DOHH2 (cell line): Measurements from ENCODE around the gene GOLGA1.

Experiments used
- H3F3A ChIP-seq: fragments of 200-600 bp; sonication (generic), shearing (Covaris generic); 2 replicates; pipeline ENCODE4 v1.6.0; 2016; ENCODE audit warnings: antibody characterized with exemption, mild to moderate bottlenecking; ENCODE audit not compliant: control insufficient read depth, insufficient read depth
- H3K27ac ChIP-seq: fragments of 200-600 bp; sonication (generic); 2 replicates; pipeline ENCODE4 v1.5.1; 2014; ENCODE audit warnings: low read depth, mild to moderate bottlenecking, low read length, moderate library complexity
- H3K27me3 ChIP-seq: fragments of 200-600 bp; sonication (generic); 2 replicates; pipeline ENCODE4 v1.6.1; 2014; ENCODE audit warnings: mild to moderate bottlenecking, low read length, mixed read lengths; ENCODE audit not compliant: control insufficient read depth
- H3K36me3 ChIP-seq: fragments of 200-600 bp; sonication (generic); 2 replicates; pipeline ENCODE4 v1.6.1; 2014; ENCODE audit warnings: mild to moderate bottlenecking, low read length, moderate library complexity, mixed read lengths; ENCODE audit not compliant: control insufficient read depth
- H3K4me1 ChIP-seq: fragments of 200-600 bp; sonication (generic); 2 replicates; pipeline ENCODE4 v1.6.1; 2014; ENCODE audit warnings: mild to moderate bottlenecking, low read length, mixed read lengths; ENCODE audit not compliant: control insufficient read depth
- H3K4me2 ChIP-seq: fragments of 200-600 bp; sonication (generic); 2 replicates; pipeline ENCODE4 v1.6.0; 2014; ENCODE audit warnings: mild to moderate bottlenecking, low read length, moderate library complexity
- H3K4me3 ChIP-seq: fragments of 200-600 bp; sonication (generic); 2 replicates; pipeline ENCODE4 v1.5.1; 2014; ENCODE audit warnings: mild to moderate bottlenecking, low read length, mixed read lengths
- H3K79me2 ChIP-seq: fragments of 200-600 bp; sonication (generic); 2 replicates; pipeline ENCODE4 v1.6.1; 2014; ENCODE audit warnings: mild to moderate bottlenecking, low read length, mixed read lengths; ENCODE audit not compliant: control insufficient read depth
- H3K9me2 ChIP-seq: fragments of 200-600 bp; sonication (generic); replicated peaks from 2 replicates; pipeline ENCODE4 v1.6.1; 2014; ENCODE audit warnings: mild to moderate bottlenecking, low read length, mixed read lengths; ENCODE audit not compliant: control insufficient read depth
- H3K9me3 ChIP-seq: fragments of 200-600 bp; sonication (generic); 2 replicates; pipeline ENCODE4 v1.6.1; 2014; ENCODE audit warnings: antibody characterized with exemption, low read length, mixed read lengths; ENCODE audit not compliant: control insufficient read depth, insufficient read depth
- H4K20me1 ChIP-seq: fragments of 200-600 bp; sonication (generic); 2 replicates; pipeline ENCODE4 v1.6.0; 2014; ENCODE audit warnings: low read depth, mild to moderate bottlenecking, antibody characterized with exemption, low read length, moderate library complexity; ENCODE audit not compliant: control insufficient read depth, insufficient read depth
- CTCF ChIP-seq: fragments of 200-600 bp; sonication (generic); IDR thresholded peaks from one replicate; pipeline ENCODE4 v1.5.1; 2014; ENCODE audit warnings: antibody characterized with exemption, mild to moderate bottlenecking, low read depth, low read length; ENCODE audit not compliant: poor library complexity, severe bottlenecking
- EZH2phosphoT487 ChIP-seq: fragments of 200-600 bp; sonication (generic); IDR thresholded peaks from 2 replicates; pipeline ENCODE4 v1.6.1; 2017; ENCODE audit warnings: borderline replicate concordance, mild to moderate bottlenecking, antibody characterized with exemption, low read length, moderate library complexity, mixed read lengths

Gene GOLGA1

GRCh38 chr9:124873664-124874063 lies 67.2 kb downstream of the GOLGA1 start:
- Histone ChIP-seq H3F3A (peaks cover 21% of the 10 kb centered on the region), H4K20me1 (peaks cover 30% of the 10 kb centered on the region; the same call in 1 of the 2 replicates), H3K4me3 (no peak overlapping the region), H3K27me3 (no peaks in the 10 kb centered on the region), H3K4me2 (peak overlapping the region; percentile 91), H3K27ac (peak overlapping the region; percentile 70; the same call in 1 of the 2 replicates), H3K9me3 (no peaks in the 10 kb centered on the region), H3K9me2 (no peaks in the 10 kb centered on the region), H3K79me2 (peaks cover 70% of the 10 kb centered on the region), H3K4me1 (peaks cover 36% of the 10 kb centered on the region), H3K36me3 (peaks cover 94% of the 10 kb centered on the region)
- TF ChIP-seq EZH2phosphoT487 (no peak), CTCF (no peak)

DNA sequence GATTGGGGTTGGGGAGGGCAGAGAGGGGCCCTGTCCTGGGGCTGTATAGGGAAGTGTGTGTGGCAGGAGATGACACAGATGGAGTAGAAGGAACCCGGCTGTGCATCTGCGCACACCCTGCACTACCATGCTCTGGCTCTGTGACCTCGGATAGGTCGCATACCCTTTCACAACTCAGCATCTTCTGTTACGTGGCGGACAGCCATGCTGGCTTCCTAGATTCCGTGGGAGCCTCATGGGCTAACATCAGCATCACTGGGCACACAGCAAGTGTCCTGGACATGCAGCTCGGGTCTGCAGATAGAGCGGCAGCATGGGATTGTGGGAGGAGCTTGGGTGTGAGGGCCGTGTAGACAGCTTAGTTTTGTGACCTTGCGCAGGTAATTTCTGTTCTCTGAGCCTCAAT lies 69.7 kb downstream of the GOLGA1 start:
- Histone ChIP-seq H3F3A (peaks cover 6% of the 10 kb centered on the region), H3K79me2 (peaks cover 87% of the 10 kb centered on the region), H3K4me2 (peak overlapping the region; percentile 91), H3K36me3 (peaks cover 79% of the 10 kb centered on the region), H3K4me3 (peak overlapping the region; percentile 75), H4K20me1 (peaks cover 30% of the 10 kb centered on the region; the same call in 1 of the 2 replicates), H3K9me3 (no peaks in the 10 kb centered on the region), H3K4me1 (peaks cover 49% of the 10 kb centered on the region), H3K27ac (peak overlapping the region; percentile 70; the same call in 1 of the 2 replicates), H3K9me2 (no peaks in the 10 kb centered on the region), H3K27me3 (no peaks in the 10 kb centered on the region)
- TF ChIP-seq CTCF (no peak), EZH2phosphoT487 (no peak)

DNA sequence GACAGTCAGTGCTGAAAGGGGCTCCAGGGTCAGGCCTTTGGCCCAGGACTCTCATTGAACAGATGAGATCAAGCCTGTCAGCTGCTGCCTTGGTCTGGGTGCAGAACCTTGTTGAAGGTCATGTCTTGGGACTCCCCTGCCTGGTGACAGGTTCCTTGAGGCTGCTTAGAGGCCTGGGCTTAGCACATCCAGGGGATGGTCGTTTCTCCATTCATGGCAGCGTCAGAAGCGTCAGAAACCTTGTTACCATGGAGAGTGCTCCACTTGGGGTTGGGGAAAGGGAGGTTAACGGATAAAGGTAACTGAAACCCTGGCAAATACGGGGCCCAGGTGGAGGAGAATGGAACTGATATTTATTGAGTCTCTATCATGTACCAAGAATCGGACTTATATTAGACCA lies 70.2 kb downstream of the GOLGA1 start:
- H3K27ac ChIP-seq, result peak overlapping the region; percentile 91

More for the DNA sequence above, 70.2 kb downstream of the GOLGA1 start:
- Histone ChIP-seq H3K9me3 (no peaks in the 10 kb centered on the region), H3K4me3 (peak overlapping the region; percentile 75), H3K9me2 (no peaks in the 10 kb centered on the region), H3F3A (peaks cover 6% of the 10 kb centered on the region), H3K79me2 (peaks cover 86% of the 10 kb centered on the region), H3K4me1 (peaks cover 49% of the 10 kb centered on the region), H3K36me3 (peaks cover 75% of the 10 kb centered on the region), H3K27me3 (no peaks in the 10 kb centered on the region), H3K4me2 (peak overlapping the region; percentile 91), H4K20me1 (peaks cover 30% of the 10 kb centered on the region; the same call in 1 of the 2 replicates)
- no peak for TF ChIP-seq CTCF
- no peak for TF ChIP-seq EZH2phosphoT487
